ENCODE results near the gene FMO5.
"Not testable (repeated sequence)": the region's sequence is repeated elsewhere in the genome, so short reads cannot be mapped to it uniquely, and the experiment has no call there.

Gene FMO5, protein sequence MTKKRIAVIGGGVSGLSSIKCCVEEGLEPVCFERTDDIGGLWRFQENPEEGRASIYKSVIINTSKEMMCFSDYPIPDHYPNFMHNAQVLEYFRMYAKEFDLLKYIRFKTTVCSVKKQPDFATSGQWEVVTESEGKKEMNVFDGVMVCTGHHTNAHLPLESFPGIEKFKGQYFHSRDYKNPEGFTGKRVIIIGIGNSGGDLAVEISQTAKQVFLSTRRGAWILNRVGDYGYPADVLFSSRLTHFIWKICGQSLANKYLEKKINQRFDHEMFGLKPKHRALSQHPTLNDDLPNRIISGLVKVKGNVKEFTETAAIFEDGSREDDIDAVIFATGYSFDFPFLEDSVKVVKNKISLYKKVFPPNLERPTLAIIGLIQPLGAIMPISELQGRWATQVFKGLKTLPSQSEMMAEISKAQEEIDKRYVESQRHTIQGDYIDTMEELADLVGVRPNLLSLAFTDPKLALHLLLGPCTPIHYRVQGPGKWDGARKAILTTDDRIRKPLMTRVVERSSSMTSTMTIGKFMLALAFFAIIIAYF

DNA sequence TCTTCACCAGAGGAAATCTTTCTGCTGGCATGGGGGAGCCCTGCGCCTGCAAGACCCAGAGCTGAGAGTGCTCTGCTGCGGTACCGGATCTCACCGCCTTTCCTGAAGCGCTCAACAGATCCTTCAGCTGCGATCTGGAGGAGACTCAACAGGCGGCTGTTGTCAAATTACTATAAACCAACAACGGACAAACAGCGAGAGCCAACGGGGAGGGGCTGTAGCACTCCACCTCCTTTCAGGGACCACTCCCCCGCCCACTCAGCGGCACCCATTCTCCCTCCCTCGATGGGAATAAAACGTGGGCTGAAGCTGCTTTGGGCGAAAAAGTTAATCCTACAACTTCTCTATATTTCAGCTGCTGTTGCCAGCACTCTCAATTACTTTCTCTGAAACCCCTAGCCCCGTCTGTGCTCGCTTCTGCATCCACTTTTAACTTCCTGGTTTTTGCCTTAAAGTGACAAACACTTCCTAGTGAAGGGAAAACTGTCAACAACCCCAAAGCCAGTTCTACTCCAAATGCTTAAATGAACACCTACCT, at the start of gene FMO5:
TSS of gene FMO5 (minus strand) at position 147 of the 538 bp plus-strand sequence. CDS start 310 bp downstream, outside the sequence.
- DNase-seq (ENCODE audit: low read depth): no peak

DNA sequence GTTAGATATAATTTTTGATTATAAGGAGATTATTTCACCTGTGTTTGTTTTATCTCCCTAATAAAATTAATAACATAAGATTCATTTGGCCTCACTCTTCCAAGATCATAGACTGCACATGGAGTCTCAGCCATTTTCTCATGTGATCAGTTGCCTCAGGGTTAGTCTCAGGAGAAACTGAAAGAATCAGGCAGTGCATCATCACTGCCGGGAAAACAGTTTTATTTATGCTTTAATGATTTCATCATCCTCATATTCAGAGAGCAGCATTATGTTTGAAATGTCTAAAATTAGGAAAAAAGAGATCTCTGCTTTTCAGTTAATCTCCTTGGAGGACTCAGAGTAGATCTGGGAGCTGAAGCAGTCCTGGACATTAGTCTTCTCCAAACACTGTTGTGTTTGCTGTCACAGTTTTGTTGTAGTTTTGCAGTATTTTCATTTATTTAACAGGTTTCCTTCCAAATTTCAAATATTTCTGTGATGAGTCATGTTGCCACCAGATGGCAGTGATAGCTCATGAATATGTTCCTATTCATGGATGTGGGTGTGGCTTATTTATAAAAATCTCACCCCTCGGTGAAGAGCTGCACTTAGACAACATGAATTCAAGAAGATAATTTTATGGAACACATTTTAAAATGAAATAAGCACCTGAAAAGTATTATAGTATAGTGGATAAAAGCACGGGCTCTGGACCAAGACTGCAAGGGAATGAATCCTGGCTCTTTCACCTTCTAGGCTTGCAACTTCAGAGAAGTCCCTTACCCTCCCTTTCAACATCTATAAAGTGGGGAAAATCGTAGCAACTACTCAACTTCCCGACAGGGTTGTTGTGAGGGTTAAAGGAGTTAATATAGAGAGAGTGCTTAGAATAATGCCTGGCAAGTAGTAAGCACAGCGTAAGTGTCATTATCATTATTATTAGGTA, 48.5 kb upstream of the FMO5 start:
- DNase-seq (ENCODE audit: low read depth): peak; percentile 51

DNA sequence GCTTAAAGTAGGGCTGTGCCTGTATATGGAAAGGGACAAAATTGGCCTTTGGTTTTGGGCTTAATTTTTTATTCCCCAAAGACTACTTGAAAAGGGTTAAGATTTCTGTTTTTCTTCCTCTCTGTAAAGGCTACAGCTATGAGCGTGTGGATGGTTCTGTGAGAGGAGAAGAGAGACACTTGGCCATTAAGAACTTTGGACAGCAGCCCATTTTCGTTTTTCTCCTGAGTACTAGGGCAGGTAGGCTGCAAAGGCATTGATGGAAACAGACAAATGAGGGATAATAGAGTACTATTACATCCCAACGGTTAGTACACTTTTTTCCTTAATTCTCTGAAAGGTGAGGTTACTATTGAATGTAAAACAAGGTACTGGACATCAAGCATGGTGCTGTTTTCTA, 46.9 kb upstream of the FMO5 start:
- DNase-seq (ENCODE audit: low read depth): no peak

DNA sequence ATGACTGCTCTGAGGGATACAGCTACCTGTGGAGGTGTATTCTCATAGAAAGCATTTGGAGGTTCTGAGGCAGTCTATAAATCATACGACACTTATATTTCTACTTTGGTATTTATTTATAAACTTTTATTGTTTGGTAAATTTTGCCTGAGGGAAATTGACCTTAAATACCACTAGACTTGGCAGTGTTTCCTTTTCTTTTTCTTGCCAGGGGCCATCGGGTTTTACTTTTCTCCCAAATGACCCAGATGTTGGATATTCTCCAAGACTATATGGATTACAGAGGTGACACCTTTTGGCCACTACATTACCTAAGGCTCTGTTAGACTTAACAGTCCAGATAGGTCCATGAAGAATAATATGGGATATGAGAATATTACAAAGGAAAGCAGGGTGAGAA, 45.6 kb upstream of the FMO5 start:
- DNase-seq (ENCODE audit: low read depth): no peak

DNA sequence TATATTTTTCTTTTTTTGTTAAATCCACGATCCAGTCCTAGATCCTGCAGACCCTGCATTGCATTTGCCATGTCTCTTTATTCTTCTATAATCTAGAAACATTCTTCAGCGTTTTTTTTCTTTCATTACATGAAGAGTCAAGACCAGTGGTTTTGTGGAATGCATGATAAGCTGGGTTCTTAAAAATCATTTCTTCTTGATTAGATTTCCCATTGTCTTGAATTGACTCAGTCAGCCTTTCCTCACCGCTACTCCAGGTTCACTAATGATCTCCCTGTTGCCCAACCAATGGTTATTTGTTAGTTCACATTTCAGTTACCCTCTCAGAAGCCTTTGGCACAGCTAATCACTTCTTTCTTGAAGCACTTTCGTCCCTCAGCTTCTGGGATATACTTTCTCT, 42.6 kb upstream of the FMO5 start:
- no peak for DNase-seq (ENCODE audit: low read depth)

DNA sequence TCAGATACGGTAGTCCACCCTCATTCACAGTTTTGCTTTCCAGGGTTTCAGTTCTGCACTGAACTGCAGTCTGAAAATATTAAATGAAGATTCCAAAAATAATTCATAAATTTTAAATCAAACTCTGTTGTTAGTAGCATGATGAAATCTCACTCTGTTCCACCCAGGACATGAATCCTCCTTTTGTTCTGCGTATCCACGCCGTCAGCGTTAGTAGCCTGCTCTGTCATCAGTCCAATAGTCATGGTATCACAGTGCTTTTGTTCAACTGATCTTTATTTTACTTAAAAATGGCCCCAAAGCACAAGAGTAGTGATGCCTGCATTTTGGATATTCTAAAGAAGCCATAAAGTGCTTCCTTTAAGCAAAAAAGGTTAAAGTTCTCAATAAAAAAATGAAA, 41.2 kb upstream of the FMO5 start:
- no peak for DNase-seq (ENCODE audit: low read depth)

DNA sequence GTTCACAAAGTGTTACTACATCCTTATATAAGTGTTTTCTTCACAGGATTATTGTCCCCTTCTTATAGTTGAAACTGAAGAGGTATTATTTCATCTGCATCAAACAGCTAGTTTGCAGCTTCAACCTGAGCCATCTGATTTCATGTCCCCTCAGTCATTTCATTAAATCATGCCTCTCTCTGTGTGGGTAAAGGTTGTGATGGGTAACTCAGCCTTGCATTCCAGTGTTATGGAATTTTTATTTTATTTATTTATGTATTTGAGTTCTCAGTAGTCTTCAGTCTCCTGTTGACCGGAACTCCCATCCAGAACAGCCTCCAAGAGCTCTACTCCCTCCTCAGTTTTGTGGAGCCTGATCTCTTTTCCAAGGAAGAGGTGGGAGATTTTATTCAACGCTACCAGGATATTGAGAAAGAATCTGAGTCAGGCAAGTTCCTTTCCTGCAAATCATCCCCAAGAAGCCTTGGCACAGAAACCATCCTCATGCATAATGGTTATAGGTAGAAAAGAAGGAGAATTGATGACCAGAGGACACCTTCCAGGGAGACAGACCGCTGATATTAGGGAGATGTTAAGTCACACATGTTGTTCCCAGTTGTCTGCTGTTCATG, 39.1 kb upstream of the FMO5 start:
- DNase-seq (ENCODE audit: low read depth): no peak

DNA sequence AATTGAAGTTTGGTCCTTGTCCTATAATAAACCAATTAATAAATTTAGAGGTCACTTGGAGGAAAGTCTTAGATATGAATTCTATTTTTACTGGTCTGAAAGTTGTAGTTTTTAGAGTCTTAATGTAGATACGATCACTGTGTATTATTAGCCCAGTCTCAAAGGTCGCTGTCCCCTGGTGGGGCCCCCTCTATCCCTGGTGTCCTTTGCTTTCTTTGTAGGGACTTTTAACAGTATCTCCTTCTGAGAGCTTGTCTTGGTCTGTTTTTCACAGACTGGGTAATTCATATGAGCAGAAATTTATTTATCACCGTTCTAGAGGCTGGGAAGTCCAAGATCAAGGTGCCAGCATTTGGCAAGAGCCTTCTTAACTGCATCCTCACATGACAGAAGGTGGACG, 35.8 kb upstream of the FMO5 start:
- DNase-seq (ENCODE audit: low read depth): no peak

DNA sequence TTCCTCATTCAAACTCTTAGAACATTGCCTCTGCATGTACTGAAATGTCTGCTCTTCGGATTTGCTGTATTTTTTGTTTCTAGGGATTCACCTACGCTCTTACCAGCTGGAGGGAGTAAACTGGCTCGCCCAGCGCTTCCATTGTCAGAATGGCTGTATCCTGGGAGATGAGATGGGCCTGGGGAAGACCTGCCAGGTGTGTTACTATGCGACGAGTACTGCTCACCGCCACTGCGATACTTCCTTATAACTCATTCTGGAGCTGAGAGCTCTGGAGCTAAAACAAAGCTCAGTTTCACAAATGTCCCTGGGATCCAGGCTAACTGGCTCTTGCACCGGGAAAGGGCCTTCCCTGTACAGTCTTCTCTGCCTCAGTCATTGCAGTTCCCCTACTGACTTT, 27.4 kb upstream of the FMO5 start:
- DNase-seq (ENCODE audit: low read depth): no peak

DNA sequence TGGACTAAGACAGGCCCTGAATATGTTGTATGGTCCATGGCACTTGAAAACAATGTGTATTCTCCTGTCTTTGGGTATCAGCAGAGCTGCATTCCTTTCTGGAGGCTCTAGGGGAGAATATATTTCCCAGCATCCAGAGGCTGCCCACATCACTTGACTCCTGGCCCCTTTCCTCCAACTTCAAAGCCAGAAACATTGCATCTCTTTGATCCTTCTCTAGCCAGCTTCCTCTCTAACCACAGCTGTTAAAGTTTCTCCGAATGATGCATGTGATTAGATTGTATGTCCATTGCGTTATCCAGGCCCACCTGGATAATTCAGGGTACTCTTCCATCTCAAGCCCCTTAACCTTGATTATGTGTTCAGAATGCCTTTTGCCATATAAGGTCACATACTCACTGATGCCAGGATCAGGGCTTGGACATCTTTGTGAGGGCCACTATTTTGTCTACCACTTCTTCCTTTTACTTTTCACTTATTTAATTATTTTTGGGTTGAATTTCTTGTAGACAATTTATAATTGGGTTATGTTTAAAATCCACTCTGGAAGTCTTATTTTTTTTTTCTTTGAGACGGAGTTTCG, 22.6 kb upstream of the FMO5 start:
- no peak for DNase-seq (ENCODE audit: low read depth)

DNA sequence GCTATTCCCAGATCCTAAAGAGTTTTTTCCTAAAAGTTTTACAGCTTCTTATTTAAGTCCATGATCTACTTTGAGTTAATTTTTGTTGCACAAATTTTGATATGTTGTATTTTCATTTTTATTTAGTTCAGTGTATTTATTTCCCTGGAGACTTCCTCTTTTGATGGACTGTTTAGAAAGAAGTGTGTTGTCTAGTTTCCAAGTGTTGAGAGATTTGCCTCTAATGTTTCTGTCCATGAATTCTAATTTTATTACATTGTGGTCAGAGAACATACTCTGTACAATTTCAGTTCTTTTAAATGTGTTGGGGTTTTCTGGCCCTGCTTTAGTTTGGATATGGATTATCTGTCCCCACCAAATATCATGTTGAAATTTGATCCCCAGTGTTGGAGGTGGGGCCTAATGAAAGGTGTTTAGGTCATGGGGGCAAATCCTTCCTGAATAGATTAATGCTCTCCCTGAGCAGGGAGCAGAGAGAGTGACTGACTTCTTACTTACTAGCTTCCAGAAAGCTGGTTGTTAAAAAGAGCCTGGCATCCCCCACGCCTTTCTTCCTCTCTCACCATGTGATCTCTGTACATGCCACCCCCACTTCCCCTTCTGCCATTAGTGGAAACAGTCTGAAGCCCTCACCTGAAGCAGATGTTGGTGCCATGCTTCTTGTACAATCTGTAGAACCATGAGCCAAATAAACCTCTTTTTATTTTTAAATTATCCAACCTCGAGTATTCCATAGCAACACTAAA, 21.9 kb upstream of the FMO5 start:
- no peak for DNase-seq (ENCODE audit: low read depth)

DNA sequence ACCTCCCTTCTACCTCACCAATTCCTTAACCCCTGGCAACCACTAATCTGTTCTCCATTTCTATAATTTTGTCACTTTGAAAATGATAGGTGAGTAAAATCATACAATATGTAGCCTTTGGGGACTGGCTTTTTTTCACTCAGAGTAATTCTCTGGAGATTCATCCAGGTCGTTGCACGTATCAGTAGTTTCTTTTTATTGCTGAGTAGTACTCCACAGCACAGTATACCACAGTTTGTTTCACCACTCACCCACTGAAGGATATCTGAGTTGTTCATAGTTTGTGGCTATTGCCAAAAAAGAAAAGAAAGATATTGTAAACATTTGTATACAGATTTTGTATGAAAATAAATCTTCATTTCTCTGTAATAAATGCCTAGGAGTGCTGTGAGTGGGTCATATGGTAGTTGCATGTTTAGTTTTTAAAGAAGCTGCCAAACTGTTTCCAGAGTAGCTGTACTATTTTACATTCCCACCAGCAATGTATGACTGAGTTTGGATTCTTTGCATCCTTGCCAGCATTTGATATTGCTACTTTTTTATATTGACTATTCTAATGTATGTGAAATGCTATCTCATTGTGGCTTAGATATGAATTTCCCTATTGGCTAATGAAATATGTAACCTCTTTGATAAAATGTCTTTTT, 21.0 kb upstream of the FMO5 start:
- no peak for DNase-seq (ENCODE audit: low read depth)

DNA sequence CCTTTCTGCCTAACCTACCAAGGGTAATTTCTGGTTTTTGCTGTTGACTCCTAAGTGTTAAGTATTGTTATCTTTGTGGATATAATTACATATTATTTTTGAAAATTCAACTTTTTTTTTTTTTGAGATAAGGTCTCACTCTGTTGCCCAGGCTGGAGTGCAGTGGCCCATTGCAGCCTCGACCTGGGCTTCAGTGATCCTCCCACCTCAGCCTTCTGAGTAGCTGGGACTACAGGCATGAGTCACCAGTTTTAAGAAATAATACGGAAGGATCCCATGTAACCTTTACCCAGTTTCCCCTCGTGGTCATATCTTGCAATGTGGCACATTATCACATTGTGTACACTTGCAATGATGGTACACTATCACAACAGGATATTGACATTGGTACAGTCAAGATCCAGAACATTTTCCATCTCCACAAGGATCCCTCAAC, 20.5 kb upstream of the FMO5 start:
- DNase-seq (ENCODE audit: low read depth): no peak

DNA sequence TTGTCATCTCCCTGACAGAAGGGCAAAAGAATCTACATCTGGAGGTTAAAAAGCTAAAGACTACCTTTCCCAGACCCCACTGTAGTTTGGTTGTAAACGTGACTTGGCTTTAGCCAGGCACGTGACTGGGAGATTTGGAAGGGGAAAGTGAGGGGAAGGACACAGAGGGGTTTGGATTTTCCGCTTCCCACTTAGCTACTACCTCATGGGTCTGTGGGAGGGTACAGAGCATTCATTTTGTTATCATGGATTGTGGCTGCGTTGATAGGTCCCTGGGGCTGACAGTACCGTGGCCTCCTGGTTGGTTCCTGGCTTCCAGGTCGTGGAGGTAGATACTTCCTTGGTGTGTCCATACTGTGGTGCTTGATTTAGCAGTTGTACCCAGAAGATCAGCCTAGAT, 20.0 kb upstream of the FMO5 start:
- no peak for DNase-seq (ENCODE audit: low read depth)

DNA sequence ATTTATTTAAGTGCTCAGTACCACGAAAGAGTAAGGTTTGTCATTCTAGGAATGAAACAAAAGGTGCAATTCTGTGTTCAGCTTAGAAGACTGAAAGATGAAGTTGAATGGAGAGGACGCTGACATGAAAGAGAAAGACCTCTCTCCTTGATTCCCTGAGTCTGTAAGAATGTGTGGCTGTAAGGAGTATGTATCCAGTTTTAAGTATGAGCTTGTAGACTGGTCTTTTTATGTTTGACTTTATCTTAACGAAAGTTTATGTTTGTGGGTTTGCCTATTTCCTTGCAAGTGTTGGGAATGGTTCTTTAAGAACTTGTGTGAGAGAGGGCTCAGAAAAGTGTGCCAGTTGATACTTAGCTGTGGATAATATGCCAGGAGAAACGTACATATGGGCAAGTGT, 18.7 kb upstream of the FMO5 start:
- no peak for DNase-seq (ENCODE audit: low read depth)

DNA sequence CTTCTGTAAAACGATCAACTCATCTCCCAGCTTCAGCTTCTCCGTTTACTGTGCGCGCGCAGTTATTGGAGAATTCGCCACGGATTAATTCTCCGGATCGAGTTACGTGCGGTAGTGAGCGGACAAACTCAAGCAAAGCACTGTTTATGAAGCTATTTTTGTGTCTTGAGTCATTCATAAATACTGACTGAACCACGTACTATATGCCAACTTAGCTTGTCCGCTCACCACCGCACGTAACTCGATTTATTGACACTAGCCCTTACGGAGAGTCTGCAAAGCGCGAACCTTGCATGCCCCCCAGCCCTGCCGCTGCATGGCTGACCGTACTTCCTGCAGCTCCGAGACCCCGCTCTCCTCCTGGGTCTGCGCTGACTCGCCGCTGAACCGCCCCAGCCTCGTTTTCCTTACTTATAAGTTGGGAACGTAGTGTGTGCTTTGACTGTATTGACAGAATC, 18.1 kb upstream of the FMO5 start:
- no peak for DNase-seq (ENCODE audit: low read depth)

DNA sequence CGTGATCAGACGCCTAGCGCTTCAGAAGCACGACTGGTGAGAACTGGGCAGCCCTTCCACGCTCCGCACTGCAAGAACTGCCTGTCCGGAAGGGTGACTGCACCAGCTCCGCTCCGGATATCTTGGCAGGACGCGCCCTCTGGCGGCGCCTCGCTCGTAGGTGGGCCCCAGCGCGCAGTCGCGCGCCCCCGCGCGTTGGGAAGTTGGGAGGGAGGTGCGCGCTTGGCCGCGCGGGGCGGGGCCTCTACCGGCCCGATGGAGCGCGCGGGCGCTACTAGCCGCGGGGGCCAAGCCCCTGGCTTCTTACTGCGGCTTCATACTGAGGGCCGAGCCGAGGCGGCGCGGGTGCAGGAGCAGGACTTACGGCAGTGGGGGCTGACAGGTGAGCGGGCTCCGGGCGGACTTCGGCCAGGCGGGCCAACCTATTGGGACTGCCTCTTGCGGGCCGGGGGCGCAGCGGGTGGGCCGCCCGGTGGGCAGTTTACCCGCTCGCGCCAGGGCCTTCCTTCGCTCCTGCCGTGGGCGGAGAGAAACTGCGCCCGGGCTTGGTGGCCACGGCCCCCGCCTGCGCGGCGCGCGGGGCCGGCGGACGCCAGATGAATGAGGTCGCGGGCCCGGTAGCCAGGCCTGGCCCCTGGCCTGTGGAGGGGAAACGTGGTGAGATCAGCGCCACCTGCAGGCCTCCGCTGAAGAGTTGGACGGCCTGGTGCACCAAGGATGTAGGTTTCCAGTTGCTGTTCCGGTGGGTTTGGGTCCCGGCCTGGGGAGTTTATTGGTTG, 17.5 kb upstream of the FMO5 start, which contains the start of gene CHD1L:
TSS of gene CHD1L (plus strand) at position 236 of the 779 bp plus-strand sequence. CDS start at position 256, 20 bp downstream.
- DNase-seq (ENCODE audit: low read depth): peak; percentile 76

DNA sequence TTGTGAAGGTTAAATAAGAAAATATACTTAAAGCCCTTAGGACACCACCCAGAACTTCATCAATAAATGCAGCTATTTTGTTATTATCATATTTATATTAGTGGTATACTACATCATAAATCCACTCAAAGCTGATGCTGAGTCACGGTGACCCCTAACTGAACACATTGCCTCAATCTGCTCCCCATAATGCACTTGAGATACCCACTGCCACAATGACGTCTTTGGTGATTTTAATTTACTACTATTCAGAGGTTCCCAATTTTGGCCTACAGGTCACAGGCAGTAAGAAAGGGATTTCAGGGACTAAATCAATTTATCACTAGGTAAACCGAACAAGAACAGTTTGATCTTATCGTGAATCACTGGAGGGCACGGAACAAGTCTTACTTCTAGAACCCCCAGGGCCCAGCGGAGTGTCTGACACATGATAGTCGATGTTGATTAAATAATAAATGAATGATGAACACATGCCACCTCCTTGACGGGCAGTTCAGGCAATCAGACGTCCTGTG, 16.9 kb upstream of the FMO5 start:
- no peak for DNase-seq (ENCODE audit: low read depth)

DNA sequence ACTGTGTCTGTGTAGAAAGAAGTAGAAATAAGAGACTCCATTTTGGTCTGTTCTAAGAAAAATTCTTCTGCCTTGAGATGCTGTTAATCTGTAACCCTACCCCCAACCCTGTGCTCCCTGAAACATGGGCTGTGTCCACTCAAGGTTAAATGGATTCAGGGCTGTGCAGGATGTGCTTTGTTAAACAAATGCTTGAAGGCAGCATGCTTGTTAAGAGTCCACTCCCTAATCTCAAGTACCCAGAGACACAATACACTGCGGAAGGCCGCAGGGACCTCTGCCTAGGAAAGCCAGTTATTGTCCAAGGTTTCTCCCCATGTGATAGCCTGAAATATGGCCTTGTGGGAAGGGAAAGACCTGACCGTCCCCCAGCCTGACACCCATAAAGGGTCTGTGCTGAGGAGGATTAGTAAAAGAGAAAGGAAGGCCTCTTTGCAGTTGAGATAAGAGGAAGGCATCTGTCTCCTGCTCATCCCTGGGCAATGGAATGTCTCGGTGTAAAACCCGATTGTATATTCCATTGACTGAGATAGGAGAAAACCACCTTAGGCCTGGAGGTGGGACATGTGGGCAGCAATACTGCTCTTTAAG, 15.1 kb upstream of the FMO5 start:
- DNase-seq (ENCODE audit: low read depth): not testable (repeated sequence)
